ENCODE data around the gene DNAJC22. TPM values are rescaled to one million over a fixed set of nuclear protein-coding genes. Genes with fewer than 3 reads are reported as not detected.
"Not testable (repeated sequence)": the region's sequence is repeated elsewhere in the genome, so short reads cannot be mapped to it uniquely, and the experiment has no call there.

The DNAJC22 gene
- total RNA-seq, 2 experiments from 2014 or later: 0.16 to 0.76 TPM

DNA sequence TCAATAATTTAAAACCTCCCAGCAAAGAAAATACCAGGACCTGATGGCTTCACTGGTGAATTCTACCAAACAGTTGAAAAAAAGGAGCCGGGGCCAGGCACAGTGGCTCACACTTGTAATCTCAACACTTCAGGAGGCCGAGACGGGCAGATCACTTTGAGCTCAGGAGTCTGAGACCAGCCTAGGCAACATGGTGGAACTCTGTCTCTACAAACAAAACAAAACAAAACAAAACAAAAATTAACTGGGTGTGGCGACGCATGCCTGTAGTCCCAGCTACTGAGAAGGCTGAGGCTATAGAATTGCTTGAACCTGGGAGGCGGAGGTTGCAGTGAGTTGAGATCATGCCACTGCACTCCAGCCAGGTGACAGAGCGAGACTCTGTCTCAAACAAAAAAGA, 37.3 kb upstream of the DNAJC22 start:
- no peak for TF ChIP-seq EZH2phosphoT487 (IDR thresholded peaks at IDR 0.05; ENCODE audit: borderline replicate concordance, low read depth, low read length)
- no peak for TF ChIP-seq CTCF (conservative IDR thresholded peaks at IDR 0.05; ENCODE audit: low read length)
- H3K79me2 ChIP-seq (ENCODE audit: insufficient read depth, low read depth, low read length): no peaks in the 10 kb centered on the region
- no peak overlapping the region for H3K4me3 ChIP-seq (ENCODE audit: low read depth, low read length, poor library complexity, severe bottlenecking)
- no TSS peak for BruUV-seq (replicated peaks)
- ChIA-PET CTCF (ENCODE audit: unreplicated experiment) (no interaction called here), POLR2A (interaction anchor here (0.7 kb wide), 1 partner anchor 1324 kb away, joined by 5 read pairs; no protein-coding TSS in a partner anchor)
- no peaks in the 10 kb centered on the region for H3K9me3 ChIP-seq (ENCODE audit: low read length)
- no peak overlapping the region for H3K27ac ChIP-seq (ENCODE audit: low read depth, low read length, poor library complexity, severe bottlenecking)
- no peak overlapping the region for H3K4me2 ChIP-seq (ENCODE audit: low read length)
- no peaks in the 10 kb centered on the region for H3K4me1 ChIP-seq (ENCODE audit: insufficient read depth, low read length, poor library complexity, severe bottlenecking)
- no peak overlapping the region for H2AFZ ChIP-seq (ENCODE audit: low read length)
- intact Hi-C loops (cut with micrococcal nuclease; ENCODE audit: unreplicated experiment): no loop called here
- H3K9me2 ChIP-seq (ENCODE audit: insufficient read depth, low read length): no peaks in the 10 kb centered on the region
- no peak for DNase-seq (ENCODE audit: low spot score)
- H3K36me3 ChIP-seq (ENCODE audit: insufficient read depth, low read length): no peaks in the 10 kb centered on the region
- H4K20me1 ChIP-seq (ENCODE audit: insufficient read depth, low read length): no peaks in the 10 kb centered on the region

DNA sequence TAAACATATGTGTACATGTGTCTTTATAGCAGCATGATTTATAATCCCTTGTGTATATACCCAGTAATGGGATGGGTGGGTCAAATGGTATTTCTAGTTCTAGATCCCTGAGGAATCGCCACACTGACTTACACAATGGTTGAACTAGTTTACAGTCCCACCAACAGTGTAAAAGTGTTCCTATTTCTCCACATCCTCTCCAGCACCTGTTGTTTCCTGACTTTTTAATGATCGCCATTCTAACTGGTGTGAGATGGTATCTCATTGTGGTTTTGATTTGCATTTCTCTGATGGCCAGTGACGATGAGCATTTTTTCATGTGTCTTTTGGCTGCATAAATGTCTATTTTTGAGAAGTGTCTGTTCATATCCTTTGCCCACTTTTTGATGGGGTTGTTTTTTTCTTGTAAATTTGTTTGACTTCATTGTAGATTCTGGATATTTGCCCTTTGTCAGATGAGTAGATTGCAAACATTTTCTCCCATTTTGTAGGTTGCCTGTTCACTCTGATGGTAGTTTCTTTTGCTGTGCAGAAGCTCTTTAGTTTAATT, 36.2 kb upstream of the DNAJC22 start:
- CTCF ChIA-PET (ENCODE audit: unreplicated experiment); H3K79me2 ChIP-seq (ENCODE audit: insufficient read depth, low read depth, low read length); H3K4me3 ChIP-seq (ENCODE audit: low read depth, low read length, poor library complexity, severe bottlenecking); H3K9me2 ChIP-seq (ENCODE audit: insufficient read depth, low read length); DNase-seq (ENCODE audit: low spot score); POLR2A ChIA-PET; H3K4me1 ChIP-seq (ENCODE audit: insufficient read depth, low read length, poor library complexity, severe bottlenecking); H3K27ac ChIP-seq (ENCODE audit: low read depth, low read length, poor library complexity, severe bottlenecking); BruUV-seq (replicated peaks); intact Hi-C loops (cut with micrococcal nuclease; ENCODE audit: unreplicated experiment); H3K36me3 ChIP-seq (ENCODE audit: insufficient read depth, low read length); H4K20me1 ChIP-seq (ENCODE audit: insufficient read depth, low read length); H2AFZ ChIP-seq (ENCODE audit: low read length); H3K4me2 ChIP-seq (ENCODE audit: low read length); H3K9me3 ChIP-seq (ENCODE audit: low read length): not testable (repeated sequence)

GRCh38 chr12:49314811-49315210, 31.9 kb upstream of the DNAJC22 start:
- intact Hi-C loops (cut with micrococcal nuclease; ENCODE audit: unreplicated experiment): no loop called here
- Histone ChIP-seq H3K4me3 (ENCODE audit: low read depth, low read length, poor library complexity, severe bottlenecking) (no peak overlapping the region), H3K9me3 (ENCODE audit: low read length) (no peaks in the 10 kb centered on the region), H3K27ac (ENCODE audit: low read depth, low read length, poor library complexity, severe bottlenecking) (no peak overlapping the region), H4K20me1 (ENCODE audit: insufficient read depth, low read length) (no peaks in the 10 kb centered on the region), H3K4me2 (ENCODE audit: low read length) (no peak overlapping the region), H3K4me1 (ENCODE audit: insufficient read depth, low read length, poor library complexity, severe bottlenecking) (no peaks in the 10 kb centered on the region), H3K36me3 (ENCODE audit: insufficient read depth, low read length) (no peaks in the 10 kb centered on the region), H2AFZ (ENCODE audit: low read length) (no peak overlapping the region), H3K79me2 (ENCODE audit: insufficient read depth, low read depth, low read length) (no peaks in the 10 kb centered on the region), H3K9me2 (ENCODE audit: insufficient read depth, low read length) (no peaks in the 10 kb centered on the region)
- ChIA-PET CTCF (ENCODE audit: unreplicated experiment) (no interaction called here), POLR2A (interaction anchor here (1.0 kb wide), 1 partner anchor 22 kb away, joined by 3 read pairs; no protein-coding TSS in a partner anchor)
- BruUV-seq (replicated peaks): no TSS peak
- DNase-seq (ENCODE audit: low spot score): no peak
- TF ChIP-seq CTCF (conservative IDR thresholded peaks at IDR 0.05; ENCODE audit: low read length): no peak

- H3K9me2 ChIP-seq (ENCODE audit: insufficient read depth, low read length); CTCF ChIA-PET (ENCODE audit: unreplicated experiment); H3K79me2 ChIP-seq (ENCODE audit: insufficient read depth, low read depth, low read length); DNase-seq (ENCODE audit: low spot score); H3K36me3 ChIP-seq (ENCODE audit: insufficient read depth, low read length); H3K9me3 ChIP-seq (ENCODE audit: low read length); H3K4me1 ChIP-seq (ENCODE audit: insufficient read depth, low read length, poor library complexity, severe bottlenecking); H3K4me3 ChIP-seq (ENCODE audit: low read depth, low read length, poor library complexity, severe bottlenecking); POLR2A ChIA-PET; H3K4me2 ChIP-seq (ENCODE audit: low read length); intact Hi-C loops (cut with micrococcal nuclease; ENCODE audit: unreplicated experiment); H4K20me1 ChIP-seq (ENCODE audit: insufficient read depth, low read length); BruUV-seq (replicated peaks); H3K27ac ChIP-seq (ENCODE audit: low read depth, low read length, poor library complexity, severe bottlenecking); H2AFZ ChIP-seq (ENCODE audit: low read length): not testable (repeated sequence)
Measured at GRCh38 chr12:49317118-49317517, 29.6 kb upstream of the DNAJC22 start.

DNA sequence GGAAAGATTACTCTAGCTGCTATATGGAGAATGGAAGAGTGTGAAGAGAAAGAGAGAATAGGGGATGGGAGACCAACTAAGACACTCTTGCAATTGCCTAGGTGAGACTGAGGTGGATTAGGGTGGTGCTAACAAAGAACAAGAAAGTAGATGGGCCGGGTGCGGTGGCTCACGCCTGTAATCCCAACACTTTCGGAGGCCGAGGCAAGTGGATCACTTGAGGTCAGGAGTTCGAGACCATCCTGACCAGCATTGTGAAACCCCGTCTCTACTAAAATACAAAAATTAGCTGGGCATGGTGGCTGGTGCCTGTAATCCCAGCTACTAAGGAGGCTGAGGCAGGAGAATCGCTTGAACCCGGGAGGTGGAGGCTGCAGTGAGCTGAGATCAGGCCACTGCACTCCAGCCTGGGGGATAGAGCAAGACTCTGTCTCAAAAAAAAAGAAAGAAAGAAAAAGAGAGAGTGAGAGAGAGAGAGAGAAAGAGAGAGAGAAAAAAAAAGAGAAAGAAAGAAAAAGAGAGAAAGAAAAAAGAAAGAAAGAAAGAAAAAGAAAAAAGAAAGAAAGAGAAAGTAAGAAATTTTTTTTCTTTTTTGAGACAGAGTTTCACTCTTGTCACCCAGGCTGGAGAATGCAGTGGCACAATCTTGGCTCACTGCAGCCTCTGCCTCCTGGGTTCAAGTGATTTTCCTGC, 26.1 kb upstream of the DNAJC22 start:
- H3K9me2 ChIP-seq (ENCODE audit: insufficient read depth, low read length); intact Hi-C loops (cut with micrococcal nuclease; ENCODE audit: unreplicated experiment); BruUV-seq (replicated peaks); H3K4me3 ChIP-seq (ENCODE audit: low read depth, low read length, poor library complexity, severe bottlenecking); H3K9me3 ChIP-seq (ENCODE audit: low read length); CTCF ChIA-PET (ENCODE audit: unreplicated experiment); H4K20me1 ChIP-seq (ENCODE audit: insufficient read depth, low read length); H3K4me2 ChIP-seq (ENCODE audit: low read length); DNase-seq (ENCODE audit: low spot score); H3K27ac ChIP-seq (ENCODE audit: low read depth, low read length, poor library complexity, severe bottlenecking); H2AFZ ChIP-seq (ENCODE audit: low read length): not testable (repeated sequence)
- Histone ChIP-seq H3K36me3 (ENCODE audit: insufficient read depth, low read length) (peaks cover 20% of the 10 kb centered on the region), H3K4me1 (ENCODE audit: insufficient read depth, low read length, poor library complexity, severe bottlenecking) (peaks cover 23% of the 10 kb centered on the region), H3K79me2 (ENCODE audit: insufficient read depth, low read depth, low read length) (peaks cover 16% of the 10 kb centered on the region; the same call in 1 of the 2 replicates)
- POLR2A ChIA-PET: interaction anchor here (0.6 kb wide), 1 partner anchor 190 kb away, joined by 3 read pairs; no protein-coding TSS in a partner anchor
